ENCODE results near the gene DSE.

Gene DSE

DNA sequence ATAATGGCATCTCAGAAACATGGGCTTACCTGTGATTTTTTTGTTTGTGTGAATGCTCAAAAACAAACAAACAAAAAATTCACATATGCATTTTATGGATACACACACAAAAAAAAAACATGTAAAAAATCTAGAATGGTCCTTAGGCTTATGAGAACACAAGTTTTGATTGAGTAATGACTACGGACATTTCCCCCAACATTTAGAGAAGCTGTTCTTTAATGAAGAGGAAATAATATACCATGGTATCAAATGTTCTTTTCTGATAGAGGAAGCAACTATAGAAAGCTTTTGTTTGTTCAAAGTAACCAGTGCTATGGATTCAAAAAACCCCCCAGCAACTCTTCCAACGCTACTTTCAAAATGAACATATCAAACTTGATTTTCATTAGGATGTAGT lies 81.8 kb downstream of the DSE start:
- TF ChIP-seq TCF12 (IDR thresholded peaks at IDR 0.05; ENCODE audit: low read depth) (no peak), NFIC (IDR thresholded peaks at IDR 0.05) (no peak), CEBPB (IDR thresholded peaks at IDR 0.05) (no peak), TEAD4 (IDR thresholded peaks at IDR 0.05) (no peak), EGR1 (IDR thresholded peaks at IDR 0.05) (no peak), YY1 (IDR thresholded peaks at IDR 0.05; ENCODE audit: low read depth) (no peak), RAD21 (IDR thresholded peaks at IDR 0.05; ENCODE audit: low read depth) (no peak), TAF1 (IDR thresholded peaks at IDR 0.05; ENCODE audit: low read depth) (no peak), FOXM1 (IDR thresholded peaks at IDR 0.05; ENCODE audit: borderline replicate concordance, low read depth) (no peak), CREB1 (IDR thresholded peaks at IDR 0.05; ENCODE audit: low read depth) (no peak), ZBTB7A (IDR thresholded peaks at IDR 0.05; ENCODE audit: low read depth) (no peak), EP300 (IDR thresholded peaks at IDR 0.05; ENCODE audit: borderline replicate concordance) (no peak)
- TF ChIP-seq, protein P1, sequence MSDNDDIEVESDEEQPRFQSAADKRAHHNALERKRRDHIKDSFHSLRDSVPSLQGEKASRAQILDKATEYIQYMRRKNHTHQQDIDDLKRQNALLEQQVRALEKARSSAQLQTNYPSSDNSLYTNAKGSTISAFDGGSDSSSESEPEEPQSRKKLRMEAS (IDR thresholded peaks at IDR 0.05): no peak
- TF ChIP-seq, protein P2, sequence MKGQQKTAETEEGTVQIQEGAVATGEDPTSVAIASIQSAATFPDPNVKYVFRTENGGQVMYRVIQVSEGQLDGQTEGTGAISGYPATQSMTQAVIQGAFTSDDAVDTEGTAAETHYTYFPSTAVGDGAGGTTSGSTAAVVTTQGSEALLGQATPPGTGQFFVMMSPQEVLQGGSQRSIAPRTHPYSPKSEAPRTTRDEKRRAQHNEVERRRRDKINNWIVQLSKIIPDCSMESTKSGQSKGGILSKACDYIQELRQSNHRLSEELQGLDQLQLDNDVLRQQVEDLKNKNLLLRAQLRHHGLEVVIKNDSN (IDR thresholded peaks at IDR 0.05): no peak
- TF ChIP-seq, protein P3, sequence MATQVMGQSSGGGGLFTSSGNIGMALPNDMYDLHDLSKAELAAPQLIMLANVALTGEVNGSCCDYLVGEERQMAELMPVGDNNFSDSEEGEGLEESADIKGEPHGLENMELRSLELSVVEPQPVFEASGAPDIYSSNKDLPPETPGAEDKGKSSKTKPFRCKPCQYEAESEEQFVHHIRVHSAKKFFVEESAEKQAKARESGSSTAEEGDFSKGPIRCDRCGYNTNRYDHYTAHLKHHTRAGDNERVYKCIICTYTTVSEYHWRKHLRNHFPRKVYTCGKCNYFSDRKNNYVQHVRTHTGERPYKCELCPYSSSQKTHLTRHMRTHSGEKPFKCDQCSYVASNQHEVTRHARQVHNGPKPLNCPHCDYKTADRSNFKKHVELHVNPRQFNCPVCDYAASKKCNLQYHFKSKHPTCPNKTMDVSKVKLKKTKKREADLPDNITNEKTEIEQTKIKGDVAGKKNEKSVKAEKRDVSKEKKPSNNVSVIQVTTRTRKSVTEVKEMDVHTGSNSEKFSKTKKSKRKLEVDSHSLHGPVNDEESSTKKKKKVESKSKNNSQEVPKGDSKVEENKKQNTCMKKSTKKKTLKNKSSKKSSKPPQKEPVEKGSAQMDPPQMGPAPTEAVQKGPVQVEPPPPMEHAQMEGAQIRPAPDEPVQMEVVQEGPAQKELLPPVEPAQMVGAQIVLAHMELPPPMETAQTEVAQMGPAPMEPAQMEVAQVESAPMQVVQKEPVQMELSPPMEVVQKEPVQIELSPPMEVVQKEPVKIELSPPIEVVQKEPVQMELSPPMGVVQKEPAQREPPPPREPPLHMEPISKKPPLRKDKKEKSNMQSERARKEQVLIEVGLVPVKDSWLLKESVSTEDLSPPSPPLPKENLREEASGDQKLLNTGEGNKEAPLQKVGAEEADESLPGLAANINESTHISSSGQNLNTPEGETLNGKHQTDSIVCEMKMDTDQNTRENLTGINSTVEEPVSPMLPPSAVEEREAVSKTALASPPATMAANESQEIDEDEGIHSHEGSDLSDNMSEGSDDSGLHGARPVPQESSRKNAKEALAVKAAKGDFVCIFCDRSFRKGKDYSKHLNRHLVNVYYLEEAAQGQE (IDR thresholded peaks at IDR 0.05; ENCODE audit: low read depth): no peak

DNA sequence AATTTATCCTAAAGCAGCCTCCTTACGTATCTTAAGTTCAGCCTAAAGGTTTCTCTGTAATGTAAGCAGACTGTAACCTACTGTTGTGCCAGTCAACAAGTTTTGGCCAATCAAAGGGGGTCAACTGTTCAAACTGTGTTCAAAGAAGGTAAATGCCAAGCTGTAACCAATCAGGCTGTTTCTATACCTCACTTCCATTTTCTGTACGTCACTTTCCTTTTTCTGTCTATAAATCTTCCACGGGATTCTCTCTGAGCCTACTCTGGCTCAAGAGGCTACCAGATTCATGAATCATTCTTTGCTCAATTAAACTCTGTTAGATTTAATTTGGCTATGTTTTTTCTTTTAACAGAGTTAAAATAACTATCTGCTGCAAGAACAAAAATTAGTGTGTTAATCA lies 85.4 kb downstream of the DSE start:
- TF ChIP-seq YY1 (IDR thresholded peaks at IDR 0.05; ENCODE audit: low read depth) (no peak), CREB1 (IDR thresholded peaks at IDR 0.05; ENCODE audit: low read depth) (no peak), TEAD4 (IDR thresholded peaks at IDR 0.05) (no peak), TCF12 (IDR thresholded peaks at IDR 0.05; ENCODE audit: low read depth) (no peak), FOXM1 (IDR thresholded peaks at IDR 0.05; ENCODE audit: borderline replicate concordance, low read depth) (no peak), EGR1 (IDR thresholded peaks at IDR 0.05) (no peak), CEBPB (IDR thresholded peaks at IDR 0.05) (no peak), TAF1 (IDR thresholded peaks at IDR 0.05; ENCODE audit: low read depth) (no peak)
- TF ChIP-seq, protein P2 (IDR thresholded peaks at IDR 0.05): no peak

DNA sequence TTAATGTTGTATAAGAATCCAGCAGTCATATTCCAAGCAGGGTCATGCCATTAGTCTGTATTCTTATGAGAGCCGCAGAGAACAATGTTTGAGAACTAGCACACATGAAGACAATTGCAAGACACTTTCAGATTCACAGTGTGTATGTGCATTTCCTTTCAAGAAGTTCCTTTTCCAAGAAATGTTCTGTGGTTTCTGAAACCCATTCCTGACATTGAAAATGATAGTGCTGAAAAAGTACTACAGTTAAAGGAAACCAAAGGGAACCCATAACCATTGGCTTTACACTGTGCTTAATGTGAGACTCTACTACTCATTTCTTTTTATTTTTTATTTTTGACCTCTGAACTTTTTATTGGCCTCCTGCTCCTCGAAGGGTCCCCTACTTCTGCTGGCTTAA lies 86.2 kb downstream of the DSE start:
- no peak for TF ChIP-seq RAD21 (IDR thresholded peaks at IDR 0.05; ENCODE audit: low read depth)

DNA sequence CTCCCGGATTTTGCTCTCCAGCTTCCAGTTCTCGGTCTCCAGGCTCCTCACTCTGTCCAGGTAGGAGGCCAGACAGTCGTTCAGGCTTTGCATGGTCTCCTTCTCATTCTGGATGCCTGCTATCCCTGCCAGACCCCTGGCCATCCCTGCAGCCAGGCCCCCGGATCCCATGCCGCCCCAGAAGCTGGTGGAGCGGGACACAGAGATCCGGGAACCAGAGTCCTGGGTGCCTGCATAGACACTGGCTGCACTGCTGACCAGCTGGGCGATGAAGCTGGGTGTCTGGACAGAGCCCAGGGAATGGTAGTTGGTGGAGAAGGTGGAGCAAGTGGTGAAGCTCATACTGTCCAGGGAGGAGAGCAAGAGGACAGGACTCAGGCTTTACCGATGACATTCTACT lies 87.5 kb downstream of the DSE start:
- TF ChIP-seq NFIC (IDR thresholded peaks at IDR 0.05) (no peak), RAD21 (IDR thresholded peaks at IDR 0.05; ENCODE audit: low read depth) (no peak), ZBTB7A (IDR thresholded peaks at IDR 0.05; ENCODE audit: low read depth) (no peak)
- TF ChIP-seq, protein P2 (IDR thresholded peaks at IDR 0.05): no peak
- TF ChIP-seq, protein P1 (IDR thresholded peaks at IDR 0.05): no peak
- TF ChIP-seq, protein P3 (IDR thresholded peaks at IDR 0.05; ENCODE audit: low read depth): no peak

DNA sequence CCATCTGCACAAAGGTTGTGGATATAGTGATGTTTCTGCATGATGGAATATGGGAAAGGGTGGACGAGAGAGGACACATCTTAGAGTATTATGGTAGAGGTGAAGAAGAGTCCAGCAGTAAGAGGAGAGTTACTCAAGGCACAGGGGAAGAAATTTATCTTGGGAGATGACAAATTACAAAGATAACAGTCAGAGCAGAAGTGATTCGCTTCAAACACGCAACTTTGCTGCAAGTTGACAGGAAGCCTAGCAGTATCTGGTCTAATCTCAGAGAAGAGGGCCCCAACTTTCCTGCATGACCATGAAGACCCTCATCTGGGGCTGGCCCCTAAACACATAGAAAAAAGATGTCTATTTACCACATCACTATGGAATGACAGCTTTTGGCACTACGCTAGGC lies 89.2 kb downstream of the DSE start:
- TF ChIP-seq NFIC (IDR thresholded peaks at IDR 0.05) (no peak), TCF12 (IDR thresholded peaks at IDR 0.05; ENCODE audit: low read depth) (no peak), YY1 (IDR thresholded peaks at IDR 0.05; ENCODE audit: low read depth) (no peak), EGR1 (IDR thresholded peaks at IDR 0.05) (no peak), ZBTB7A (IDR thresholded peaks at IDR 0.05; ENCODE audit: low read depth) (no peak), CEBPB (IDR thresholded peaks at IDR 0.05) (no peak), EP300 (IDR thresholded peaks at IDR 0.05; ENCODE audit: borderline replicate concordance) (no peak)
- TF ChIP-seq, protein P3 (IDR thresholded peaks at IDR 0.05; ENCODE audit: low read depth): no peak
